CD4-positive, alpha-beta T cell treated with Interleukin-10 for 1 hour (primary cell): ENCODE results near the gene BAG5.

Source experiments
- DNase-seq: peaks from one replicate; pipeline ENCODE4 v3.0.0-alpha.2; 2020

BAG5 gene

DNA sequence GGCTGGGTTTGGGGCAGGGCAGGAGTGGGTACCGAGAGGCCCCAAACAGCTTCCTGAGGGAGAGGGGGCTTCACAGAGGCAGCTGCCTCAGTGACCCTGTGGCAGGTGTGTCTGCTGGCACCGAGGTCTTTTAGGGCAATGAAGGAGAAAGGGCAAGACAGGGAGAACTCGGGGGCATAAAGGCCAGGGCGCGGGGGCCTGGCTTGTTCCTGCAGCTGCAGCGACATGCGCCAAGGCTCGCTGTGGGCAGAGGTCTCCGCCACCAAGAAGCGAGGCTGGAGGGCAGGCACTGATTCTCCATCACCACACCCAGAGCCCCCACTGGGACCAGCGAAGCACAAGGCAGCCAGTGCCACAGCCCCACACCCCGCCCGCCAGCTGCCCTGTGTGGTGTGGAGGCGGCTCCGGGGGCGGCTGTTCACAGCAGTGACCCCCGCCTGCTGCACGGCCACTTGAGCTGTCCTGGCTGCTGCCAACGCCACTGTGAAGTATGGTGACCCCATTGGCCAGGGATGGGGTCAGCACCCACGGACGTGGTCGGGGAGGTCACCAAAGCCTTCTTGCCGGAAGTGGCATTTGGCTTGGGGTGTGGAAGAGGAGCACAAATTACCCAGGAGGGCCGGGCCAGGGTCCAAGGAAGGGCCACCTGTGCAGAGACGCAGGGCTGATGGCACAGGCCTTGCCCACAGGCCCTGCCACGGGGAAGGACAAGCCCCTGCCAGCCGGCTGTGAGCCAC is 16.4 kb downstream of the BAG5 start:
- DNase-seq = no peak

GRCh38 chr14:103545219-103545914 is 17.1 kb downstream of the BAG5 start:
- DNase-seq = no peak

DNA sequence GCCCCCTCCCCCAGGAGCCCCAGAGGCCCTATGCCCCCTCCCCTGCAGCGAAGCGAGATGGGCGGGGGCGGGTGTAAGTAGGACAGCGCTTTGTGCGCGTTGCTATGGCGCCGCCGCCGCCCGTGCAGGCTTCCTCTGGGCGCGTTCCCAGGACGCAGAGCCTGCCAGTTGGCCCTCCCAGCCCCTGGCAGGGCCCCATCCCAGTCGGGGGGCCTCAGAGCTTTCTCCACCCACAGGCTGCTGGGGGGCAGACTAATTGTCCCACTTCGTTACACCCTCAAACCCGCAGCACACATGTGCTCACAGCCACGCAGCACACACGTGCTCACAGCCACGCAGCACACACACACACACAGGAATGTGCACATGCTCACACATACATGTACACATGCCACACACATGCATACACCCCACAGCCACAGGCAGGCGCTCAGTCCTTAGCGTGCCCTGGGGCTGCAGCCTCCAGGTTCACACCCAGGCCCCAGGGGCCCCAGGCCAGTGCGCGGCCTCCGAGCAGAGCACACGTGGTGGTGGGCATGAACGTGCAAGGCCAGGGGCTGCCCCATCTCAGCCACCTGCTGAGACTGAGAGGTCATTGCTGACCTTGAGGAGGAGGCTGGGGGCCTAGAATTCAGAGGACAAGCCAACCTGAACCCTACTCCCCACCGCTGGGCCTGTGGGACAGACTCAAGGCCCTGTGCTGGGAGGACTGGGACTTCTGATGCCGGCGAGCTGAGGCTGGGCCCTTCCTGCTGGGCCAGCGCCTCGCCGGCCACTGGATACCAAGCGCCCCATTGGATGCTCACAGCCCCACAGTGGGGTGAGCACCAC is 17.9 kb downstream of the BAG5 start:
- DNase-seq = no peak

DNA sequence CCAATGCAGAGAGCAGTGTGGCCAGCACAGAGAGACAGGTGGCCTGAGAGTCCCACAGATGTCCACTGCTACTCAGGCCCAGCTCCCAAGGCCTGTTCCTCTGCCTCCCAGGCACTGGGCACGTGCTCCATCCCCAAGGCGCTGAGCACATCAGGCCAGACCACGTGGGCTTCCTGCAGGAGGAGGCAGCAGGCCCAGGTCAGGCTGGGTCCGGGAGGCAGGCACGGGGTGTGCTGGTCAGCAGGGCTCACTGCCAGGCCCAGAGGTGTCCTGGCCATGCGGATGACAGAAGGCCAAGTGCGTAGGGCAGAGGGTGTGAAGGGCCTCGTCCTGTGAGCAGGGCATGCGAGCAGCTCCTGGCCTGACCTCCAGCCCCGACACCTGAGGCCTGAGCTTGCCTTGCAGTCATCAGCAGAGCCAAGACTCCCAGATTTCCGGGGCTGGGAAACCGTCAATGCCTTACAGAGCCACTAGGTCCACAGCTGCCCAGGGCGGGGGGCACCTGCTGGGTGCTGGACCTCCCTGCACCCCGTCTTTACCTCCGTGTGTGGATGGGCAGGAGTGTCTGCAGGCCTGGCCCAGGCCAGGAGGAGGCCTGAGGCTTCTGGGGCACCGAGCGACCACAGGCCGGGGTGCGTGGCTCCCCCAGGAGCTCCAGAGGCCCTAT is 18.6 kb downstream of the BAG5 start:
- DNase-seq = no peak

GRCh38 chr14:103543140-103543539 is 19.3 kb downstream of the BAG5 start:
- DNase-seq = no peak

DNA sequence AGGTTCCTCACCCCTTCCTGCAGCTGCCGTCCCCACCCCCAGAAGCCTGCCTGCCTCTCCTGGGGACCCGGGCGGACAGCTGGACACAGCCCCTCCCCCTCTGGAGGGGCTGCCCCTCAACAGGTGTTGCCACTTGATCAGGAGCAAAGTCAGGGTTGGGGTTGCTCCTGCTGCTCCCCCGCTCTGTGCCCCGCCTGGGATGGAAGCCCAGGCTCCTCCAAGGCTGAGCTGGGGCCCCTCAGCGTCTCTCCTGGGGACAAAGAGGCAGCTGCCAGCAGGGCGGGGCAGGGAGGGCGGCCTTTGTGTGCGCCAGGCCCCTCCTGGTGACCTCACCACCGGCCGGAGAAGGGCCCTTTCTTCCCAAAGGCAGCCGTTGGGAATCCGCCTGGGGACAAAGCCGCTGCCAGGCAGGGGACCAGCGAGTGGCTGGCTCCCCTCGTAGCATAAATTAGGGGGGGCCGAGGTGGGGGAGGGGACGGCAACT is 19.8 kb downstream of the BAG5 start:
- DNase-seq = no peak

DNA sequence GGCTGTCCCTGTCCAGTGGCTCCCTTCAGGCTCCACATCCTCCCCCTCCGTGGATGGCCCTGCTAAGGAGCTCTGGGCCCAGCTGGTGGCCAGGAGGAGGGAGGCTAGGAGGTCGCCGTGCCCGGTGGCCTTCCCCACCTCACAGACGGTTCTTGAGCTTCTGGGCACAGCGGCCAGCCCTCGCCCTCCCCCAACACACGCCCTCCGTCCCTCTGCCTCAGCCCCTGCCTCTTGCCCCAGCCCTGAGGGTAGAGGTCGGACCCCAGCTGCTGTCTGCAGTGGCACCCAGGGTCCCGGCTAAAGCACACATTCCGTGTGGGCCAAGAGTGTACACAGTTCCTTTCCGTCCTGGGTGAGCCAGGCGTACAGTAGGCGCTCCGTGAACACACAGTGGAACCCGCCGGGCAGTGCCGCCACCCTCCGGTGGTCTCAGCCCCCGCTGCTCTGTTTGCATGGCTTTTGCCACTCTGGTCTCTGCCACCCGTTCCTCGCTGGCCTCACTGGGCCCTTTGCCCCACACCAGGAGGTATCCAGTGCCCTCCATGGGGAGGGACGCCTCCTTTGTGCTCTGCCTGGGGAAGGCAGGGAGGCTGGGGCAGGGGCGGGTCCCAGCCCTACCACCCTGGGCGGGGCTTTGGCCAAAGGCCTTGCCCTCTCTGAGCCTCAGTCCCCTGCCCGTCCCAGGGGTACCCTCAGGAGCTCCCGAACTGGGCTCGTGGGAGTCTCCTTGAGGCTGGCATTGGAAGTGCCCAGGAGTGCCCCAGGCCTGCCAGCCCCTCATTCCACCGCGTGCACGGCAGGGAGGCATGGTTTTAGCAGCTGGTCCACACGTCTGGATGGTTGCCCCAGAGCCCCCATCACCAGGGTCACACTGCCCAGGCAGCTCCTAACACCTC is 20.5 kb downstream of the BAG5 start:
- DNase-seq = no peak

GRCh38 chr14:103540821-103541708 is 21.4 kb downstream of the BAG5 start:
- DNase-seq = no peak

DNA sequence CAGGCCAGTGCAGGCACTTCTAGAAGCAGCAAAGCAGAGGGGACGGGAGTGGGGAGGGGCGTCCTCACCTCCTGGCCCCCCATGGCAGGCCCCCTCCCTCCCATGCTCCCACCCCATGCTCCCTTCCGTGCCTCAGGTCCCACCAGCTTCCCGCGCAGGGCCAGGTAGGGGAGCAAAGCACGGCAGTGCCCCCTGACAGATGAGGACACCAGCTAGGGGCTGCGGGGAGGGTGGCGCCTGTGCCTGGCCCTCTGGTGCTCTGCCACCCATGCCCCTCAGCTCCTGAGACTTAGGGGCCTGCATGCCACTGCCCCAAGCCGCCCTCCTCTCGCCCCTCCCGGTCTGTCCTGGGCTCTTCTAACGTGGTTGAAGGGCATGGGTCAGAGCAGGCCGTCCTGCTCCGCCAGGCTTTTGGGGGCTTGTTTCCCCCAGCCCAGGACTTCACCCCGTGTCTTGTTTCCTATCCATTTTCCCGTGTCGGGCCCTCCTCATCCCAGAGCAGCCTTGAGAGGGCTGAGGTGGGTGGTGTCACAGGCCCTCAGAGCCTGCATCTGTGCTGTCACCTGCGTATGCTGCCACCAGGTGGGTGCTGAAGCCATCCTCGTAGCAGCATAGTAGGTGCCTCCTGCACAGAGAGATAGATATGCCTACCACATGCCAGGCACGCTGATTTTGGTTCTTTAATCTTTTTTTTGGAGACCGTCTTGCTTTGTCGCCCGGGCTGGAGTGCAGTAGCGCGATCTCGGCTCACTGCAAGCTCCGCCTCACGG is 23.2 kb downstream of the BAG5 start:
- no peak for DNase-seq

- no peak for DNase-seq
These were observed 24.0 kb downstream of the BAG5 start for GRCh38 chr14:103538291-103539055.

- DNase-seq = no peak
These were observed 25.1 kb downstream of the BAG5 start for GRCh38 chr14:103537175-103537990.

GRCh38 chr14:103536693-103537092 is 25.8 kb downstream of the BAG5 start:
- DNase-seq = no peak

DNA sequence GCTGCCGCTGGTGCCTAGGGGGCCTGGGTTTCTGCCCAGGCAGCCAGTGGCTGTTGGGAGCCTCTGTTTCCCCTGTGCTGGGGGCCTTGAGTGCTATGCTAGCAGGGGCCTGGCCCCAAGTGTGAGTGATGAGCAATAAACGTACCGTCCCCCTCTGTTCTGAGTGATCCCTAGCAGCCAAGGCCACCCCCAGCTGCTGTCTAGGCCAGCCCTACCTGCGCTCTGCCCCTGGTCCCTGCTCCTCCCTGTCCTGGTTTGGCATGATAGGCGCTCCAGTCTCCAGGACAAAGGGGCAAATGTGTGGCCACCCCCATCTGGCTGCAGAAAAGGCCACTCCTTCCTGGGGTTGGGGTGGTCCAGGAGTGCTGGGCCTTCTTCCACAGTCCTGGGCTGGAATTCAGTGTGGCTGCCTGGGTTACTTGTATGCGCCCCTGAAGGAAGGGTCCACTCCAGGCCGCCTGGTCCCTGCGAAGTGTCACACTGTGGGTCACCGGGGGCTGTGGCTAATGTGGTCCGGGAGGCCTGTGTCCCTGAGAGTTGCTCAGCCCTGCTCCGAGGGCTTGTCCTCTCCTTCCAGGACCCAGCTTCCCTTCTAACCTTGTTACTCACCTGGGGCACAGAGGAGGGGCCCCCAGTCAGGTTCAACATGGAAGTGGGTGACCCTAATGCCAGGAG is 26.4 kb downstream of the BAG5 start:
- no peak for DNase-seq

GRCh38 chr14:103535081-103535890 is 27.2 kb downstream of the BAG5 start:
- DNase-seq = no peak

- DNase-seq = no peak
These were observed 27.8 kb downstream of the BAG5 start for GRCh38 chr14:103534576-103535061.

DNA sequence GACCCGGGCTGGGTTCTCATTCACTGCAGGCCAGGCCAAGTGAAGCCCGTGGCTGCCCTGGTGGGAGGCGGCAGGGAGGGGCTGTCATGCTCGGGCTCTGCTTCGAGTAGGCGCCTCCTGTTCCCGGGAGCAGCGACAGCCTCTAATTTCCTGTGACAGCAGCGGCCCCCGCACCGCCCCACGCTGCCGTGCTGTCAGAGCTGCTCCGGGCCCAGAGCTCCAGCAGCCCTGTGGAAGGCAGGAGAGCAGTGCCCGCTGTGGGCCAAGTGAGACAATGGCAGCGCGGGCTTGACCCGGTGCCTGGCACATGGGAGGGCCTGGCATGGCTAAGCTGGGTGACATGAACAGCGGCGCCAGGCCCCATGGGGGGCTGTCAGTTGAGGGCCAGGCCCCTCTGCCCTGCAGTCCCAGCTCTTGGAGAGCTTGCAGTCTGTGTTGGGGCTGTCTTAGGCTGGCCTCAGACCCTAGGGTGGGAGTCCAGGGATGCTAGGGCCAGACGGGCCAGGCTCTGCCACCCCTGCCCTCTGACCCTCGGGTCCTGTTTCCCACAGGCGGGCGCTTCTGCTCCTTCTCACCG is 28.4 kb downstream of the BAG5 start:
- DNase-seq = no peak
